Coronary artery (tissue), 2 donors: ENCODE data around the gene ERICH4.
"Not testable (repeated sequence)": the region's sequence is repeated elsewhere in the genome, so short reads cannot be mapped to it uniquely, and the experiment has no call there.

Source experiments
- DNase-seq: peaks from one replicate; pipeline ENCODE4 v3.0.0-alpha.2; 2017; ENCODE audit warnings: low spot score
- H3K27ac ChIP-seq, 2 donors: fragments of 200-600 bp; sonication (generic); one replicate each; pipeline ENCODE4 v1.5.1; 2016 to 2019
- H3K4me3 ChIP-seq: fragments of 200-600 bp; sonication (generic); 2 replicates; pipeline ENCODE4 v1.5.1; 2016; ENCODE audit warnings: mild to moderate bottlenecking, moderate library complexity
- TF ChIP-seq, protein P1 (sequence below): fragments of 200-600 bp; sonication (generic); IDR thresholded peaks from one replicate; pipeline ENCODE4 v1.5.1; 2019; ENCODE audit warnings: antibody characterized with exemption

ERICH4 gene

GRCh38 chr19:41399525-41399924 is 43.4 kb upstream of the ERICH4 start:
- no peak for DNase-seq
- H3K27ac ChIP-seq = no peak overlapping the region
- TF ChIP-seq, protein P1, sequence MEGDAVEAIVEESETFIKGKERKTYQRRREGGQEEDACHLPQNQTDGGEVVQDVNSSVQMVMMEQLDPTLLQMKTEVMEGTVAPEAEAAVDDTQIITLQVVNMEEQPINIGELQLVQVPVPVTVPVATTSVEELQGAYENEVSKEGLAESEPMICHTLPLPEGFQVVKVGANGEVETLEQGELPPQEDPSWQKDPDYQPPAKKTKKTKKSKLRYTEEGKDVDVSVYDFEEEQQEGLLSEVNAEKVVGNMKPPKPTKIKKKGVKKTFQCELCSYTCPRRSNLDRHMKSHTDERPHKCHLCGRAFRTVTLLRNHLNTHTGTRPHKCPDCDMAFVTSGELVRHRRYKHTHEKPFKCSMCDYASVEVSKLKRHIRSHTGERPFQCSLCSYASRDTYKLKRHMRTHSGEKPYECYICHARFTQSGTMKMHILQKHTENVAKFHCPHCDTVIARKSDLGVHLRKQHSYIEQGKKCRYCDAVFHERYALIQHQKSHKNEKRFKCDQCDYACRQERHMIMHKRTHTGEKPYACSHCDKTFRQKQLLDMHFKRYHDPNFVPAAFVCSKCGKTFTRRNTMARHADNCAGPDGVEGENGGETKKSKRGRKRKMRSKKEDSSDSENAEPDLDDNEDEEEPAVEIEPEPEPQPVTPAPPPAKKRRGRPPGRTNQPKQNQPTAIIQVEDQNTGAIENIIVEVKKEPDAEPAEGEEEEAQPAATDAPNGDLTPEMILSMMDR = no peak
- no peak overlapping the region for H3K4me3 ChIP-seq

DNA sequence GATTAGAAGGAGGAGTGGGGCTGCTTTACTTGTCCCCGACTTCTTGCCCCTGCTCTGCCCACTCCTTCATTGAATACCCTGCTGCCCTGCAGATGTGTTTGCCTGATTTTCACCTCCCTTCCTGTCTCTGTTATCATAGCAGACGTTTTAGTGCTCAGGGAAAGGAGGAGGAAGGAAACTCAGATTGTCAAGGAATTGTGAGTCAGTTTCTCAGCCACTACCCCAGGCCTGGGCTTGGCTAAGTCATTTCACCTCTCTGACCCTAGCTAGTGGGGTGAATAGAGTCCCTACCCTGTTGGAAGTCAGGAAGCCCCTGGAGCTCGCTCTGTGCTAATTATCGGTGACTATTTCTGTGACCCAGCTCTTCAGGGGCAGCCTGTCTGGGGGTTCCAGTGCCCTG is 41.5 kb upstream of the ERICH4 start:
- Histone ChIP-seq H3K4me3 (no peak overlapping the region), H3K27ac (no peak overlapping the region)
- DNase-seq = no peak
- TF ChIP-seq, protein P1 = no peak

DNA sequence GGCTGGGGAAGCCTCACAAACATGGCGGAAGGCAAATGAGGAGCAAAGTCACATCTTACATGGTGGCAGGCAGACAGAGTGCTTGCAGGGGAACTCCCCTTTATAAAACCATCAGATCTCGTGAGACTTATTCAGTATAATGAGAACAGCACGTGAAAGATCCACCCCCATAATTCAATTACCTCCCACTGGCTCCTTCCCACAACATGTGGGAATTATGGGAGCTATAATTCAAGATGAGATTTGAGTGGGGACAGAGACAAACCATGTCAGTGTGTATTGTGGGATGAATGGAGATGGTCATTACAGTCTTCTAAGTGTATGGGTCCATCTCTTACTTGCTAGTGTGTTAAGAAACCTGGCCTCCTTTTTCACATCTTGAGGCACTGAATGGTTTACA is 40.9 kb upstream of the ERICH4 start:
- Histone ChIP-seq H3K27ac (no peak overlapping the region), H3K4me3 (no peak overlapping the region)
- no peak for DNase-seq
- TF ChIP-seq, protein P1 = no peak

DNA sequence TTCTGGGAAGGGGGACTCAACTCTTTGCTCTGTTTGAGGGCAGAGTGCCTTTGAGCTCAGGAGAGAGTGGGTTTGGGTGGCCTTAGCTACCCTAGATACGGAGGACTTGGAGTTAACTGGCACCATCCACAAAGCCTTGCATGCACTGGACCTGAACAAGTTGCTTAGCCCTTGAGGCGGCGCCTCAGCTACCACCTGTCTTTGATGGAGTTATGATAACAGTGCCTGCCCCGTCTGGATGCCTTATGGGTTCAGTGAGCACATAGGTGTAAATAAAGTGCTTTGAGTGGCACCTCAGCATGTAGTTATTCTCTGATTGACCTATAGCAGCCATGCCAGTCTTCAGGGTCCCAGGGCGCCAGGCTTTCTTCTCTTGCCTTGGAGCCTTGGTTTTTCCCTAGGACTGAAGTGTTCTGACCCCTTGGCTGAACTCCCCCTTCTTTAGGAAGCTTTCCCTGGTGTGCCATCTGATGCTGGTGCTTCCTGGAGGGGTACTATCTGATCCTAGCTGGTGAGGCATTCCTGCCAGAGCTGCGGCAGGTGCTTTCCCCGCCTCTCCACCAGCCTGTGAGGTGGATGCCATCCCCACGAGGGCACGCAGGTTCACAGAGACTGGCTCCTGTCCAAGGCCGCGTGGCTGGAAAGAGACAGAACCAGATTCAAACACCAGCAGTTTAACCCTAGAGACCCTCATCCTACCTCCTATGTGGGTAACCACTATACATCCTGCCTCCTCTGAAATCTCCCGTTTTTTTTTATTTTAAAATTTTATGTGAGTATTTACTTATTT is 39.6 kb upstream of the ERICH4 start:
- H3K4me3 ChIP-seq = no peak overlapping the region
- TF ChIP-seq, protein P1 = no peak
- no peak overlapping the region for H3K27ac ChIP-seq
- no peak for DNase-seq

DNA sequence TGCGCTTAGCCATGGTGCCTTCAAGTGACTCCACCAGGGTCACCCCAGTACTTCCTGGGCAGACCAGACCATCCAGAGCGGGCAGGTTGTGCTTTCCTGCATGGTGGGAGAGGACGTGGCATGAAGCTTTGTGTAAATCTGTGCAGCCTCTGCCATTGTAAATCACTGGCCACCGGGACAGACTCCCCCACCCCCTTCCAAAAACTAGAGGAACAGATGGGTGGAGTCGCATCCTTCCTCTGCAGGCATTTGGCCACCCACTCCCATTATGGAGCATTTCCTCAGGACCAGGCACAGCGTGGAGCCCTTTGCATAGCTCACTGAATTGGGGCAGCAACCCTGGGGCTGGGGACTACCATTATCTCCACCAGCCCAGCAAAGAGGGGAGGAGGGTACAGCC is 37.2 kb upstream of the ERICH4 start:
- TF ChIP-seq, protein P1 = no peak
- Histone ChIP-seq H3K27ac (no peak overlapping the region), H3K4me3 (no peak overlapping the region)
- DNase-seq = no peak

DNA sequence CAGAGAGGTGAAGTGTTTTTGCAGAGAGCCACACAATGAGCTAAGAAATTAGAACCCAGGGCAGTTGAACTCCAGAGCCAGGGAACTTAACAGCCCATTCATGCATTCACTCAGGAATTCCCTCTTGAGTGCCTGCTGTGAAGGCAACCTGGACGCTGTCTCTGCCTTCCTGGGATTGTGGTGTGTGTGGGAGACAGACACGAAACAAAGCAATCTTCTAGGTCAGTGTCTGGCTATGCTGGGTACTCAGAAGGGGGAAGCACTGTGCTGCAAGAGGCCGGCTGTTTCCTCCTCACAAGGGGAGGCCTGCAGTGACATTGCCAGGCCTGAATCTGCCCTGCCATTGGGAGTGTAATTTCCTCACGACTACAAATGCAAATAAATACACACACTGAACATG is 35.7 kb upstream of the ERICH4 start:
- TF ChIP-seq, protein P1 = no peak
- H3K27ac ChIP-seq = no peak overlapping the region
- no peak for DNase-seq
- H3K4me3 ChIP-seq = no peak overlapping the region

- no peak for DNase-seq
- Histone ChIP-seq H3K27ac (no peak overlapping the region), H3K4me3 (no peak overlapping the region)
- TF ChIP-seq, protein P1 = no peak
Measured at GRCh38 chr19:41408256-41408655, 34.7 kb upstream of the ERICH4 start.

GRCh38 chr19:41408846-41409245 is 34.1 kb upstream of the ERICH4 start:
- DNase-seq, H3K4me3 ChIP-seq: not testable (repeated sequence)
- H3K27ac ChIP-seq = peak overlapping the region in 1 of 2 donors; percentile 64
